Kidney (tissue), 14 donors: ENCODE measurements around the gene NCKAP5. TPM values are rescaled to one million over a fixed set of nuclear protein-coding genes. Genes with fewer than 3 reads are reported as not detected.

ENCODE experiments used
- DNase-seq, 5 donors: peaks; one replicate each; pipeline ENCODE4 v3.0.0-alpha.2; 2013 to 2020
- FAIRE-seq: peaks from 2 replicates; lab custom pipeline; 2012; peaks lifted over from hg19 to GRCh38; lab: Jason Lieb, UNC
- H3K27ac ChIP-seq, 2 donors: one replicate each; pipeline ENCODE4 v1.7.0; 2013; ENCODE audit warnings: low read depth in 2 of 2, low read length in 2 of 2, inconsistent platforms in 1 of 2
- H3K27me3 ChIP-seq: one replicate; pipeline ENCODE4 v1.7.1; 2013; ENCODE audit warnings: low read length, inconsistent platforms; ENCODE audit not compliant: control insufficient read depth, insufficient read depth
- H3K36me3 ChIP-seq, 3 donors: one replicate each; pipeline versions ENCODE4 v1.7.0 to v1.7.1; 2013; ENCODE audit warnings: low read length in 3 of 3, control low read depth in 1 of 3, inconsistent platforms in 1 of 3; ENCODE audit not compliant: insufficient read depth in 3 of 3, control insufficient read depth in 2 of 3
- H3K4me1 ChIP-seq, 3 donors: one replicate each; pipeline versions ENCODE4 v1.7.0 to v1.7.1; 2013; ENCODE audit warnings: low read length in 3 of 3, inconsistent platforms in 1 of 3, low read depth in 1 of 3; ENCODE audit not compliant: control insufficient read depth in 2 of 3, insufficient read depth in 2 of 3
- H3K4me3 ChIP-seq, 3 donors: one replicate each; pipeline versions ENCODE4 v1.7.0 to v1.8.1; 2013; ENCODE audit warnings: low read length in 3 of 3, control low read depth in 1 of 3, inconsistent platforms in 1 of 3
- H3K9ac ChIP-seq, 3 donors: one replicate each; pipeline versions ENCODE4 v1.7.0 to v1.7.1; 2013; ENCODE audit warnings: low read length in 3 of 3, control low read depth in 1 of 3, inconsistent platforms in 1 of 3
- H3K9me3 ChIP-seq, 3 donors: one replicate each; pipeline versions ENCODE4 v1.7.0 to v1.7.1; 2013; ENCODE audit warnings: low read length in 3 of 3, control low read depth in 1 of 3, inconsistent platforms in 1 of 3; ENCODE audit not compliant: control insufficient read depth in 2 of 3, insufficient read depth in 1 of 3
- intact Hi-C: fragments of 100-400 bp; cut with DNase I; formaldehyde crosslinking; loops from one replicate; pipeline ENCODE4 v1.11.1; 2022
- polyA plus RNA-seq: library from polyadenylated mRNA; stranded (reverse); fragments of 350-450 nt; fragmentation: Illumina TruSeq; extraction: RNeasy Lipid Tissue Mini Kit (QIAGEN cat#74804); gene quantifications from one replicate; pipeline ENCODE4 v1.2.3, GENCODE V29; 2014; ENCODE audit warnings: low read depth, low replicate concordance; ENCODE audit not compliant: insufficient read depth
- total RNA-seq: library from RNA; stranded (reverse); fragmentation: NEBNext Ultra II Directional; extraction: Animal tissue kit (Norgen Biotek cat#: 25700); gene quantifications from one replicate; pipeline ENCODE4 v1.2.1, GENCODE V29; 2021
- TF ChIP-seq, protein P1 (sequence below): IDR thresholded peaks from 3 replicates; pipeline ENCODE4 v1.5.1; 2012; ENCODE audit warnings: mild to moderate bottlenecking, moderate library complexity, borderline replicate concordance; ENCODE audit not compliant: insufficient read depth; ENCODE audit errors: extremely low read depth
- donor health status: control.
- donor health status: control.
- donor health status: control.
- donor health status: control.
- donor health status: control.
- donor health status: DM: yes; HTN: yes; CAD: no.
- donor health status: Normal renal cell carcinoma (clear cell type).

The NCKAP5 gene
- total and polyA plus RNA-seq, 2 donors from 2014 or later = 1.8 to 2.9 TPM

DNA sequence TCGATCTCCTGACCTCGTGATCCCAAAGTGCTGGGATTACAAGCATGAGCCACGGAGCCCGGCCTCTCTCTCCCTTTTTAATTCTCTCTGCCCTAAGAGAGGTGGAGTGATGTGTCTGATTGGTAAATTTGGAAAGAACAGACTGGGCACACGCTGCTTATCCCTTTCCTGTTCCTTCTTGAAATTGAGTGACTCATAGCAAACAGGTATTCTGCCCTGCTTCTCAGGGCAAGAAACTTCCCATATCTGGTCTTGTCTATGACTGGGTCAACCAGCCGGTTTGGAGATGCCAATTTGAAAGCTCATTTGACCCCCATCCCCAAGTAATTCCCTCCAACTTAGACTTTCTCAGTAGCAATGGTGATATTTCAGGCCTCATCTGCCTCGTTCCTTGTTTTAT is 913.3 kb downstream of the NCKAP5 start:
- Histone ChIP-seq H3K9ac (no peak overlapping the region), H3K4me1 (no peaks in the 10 kb centered on the region), H3K9me3 (no peaks in the 10 kb centered on the region), H3K27ac (no peak overlapping the region), H3K4me3 (no peak overlapping the region), H3K27me3 (no peaks in the 10 kb centered on the region), H3K36me3 (no peaks in the 10 kb centered on the region)
- FAIRE-seq (no peak), DNase-seq (no peak)
- intact Hi-C loops = no loop called here
- TF ChIP-seq, protein P1, sequence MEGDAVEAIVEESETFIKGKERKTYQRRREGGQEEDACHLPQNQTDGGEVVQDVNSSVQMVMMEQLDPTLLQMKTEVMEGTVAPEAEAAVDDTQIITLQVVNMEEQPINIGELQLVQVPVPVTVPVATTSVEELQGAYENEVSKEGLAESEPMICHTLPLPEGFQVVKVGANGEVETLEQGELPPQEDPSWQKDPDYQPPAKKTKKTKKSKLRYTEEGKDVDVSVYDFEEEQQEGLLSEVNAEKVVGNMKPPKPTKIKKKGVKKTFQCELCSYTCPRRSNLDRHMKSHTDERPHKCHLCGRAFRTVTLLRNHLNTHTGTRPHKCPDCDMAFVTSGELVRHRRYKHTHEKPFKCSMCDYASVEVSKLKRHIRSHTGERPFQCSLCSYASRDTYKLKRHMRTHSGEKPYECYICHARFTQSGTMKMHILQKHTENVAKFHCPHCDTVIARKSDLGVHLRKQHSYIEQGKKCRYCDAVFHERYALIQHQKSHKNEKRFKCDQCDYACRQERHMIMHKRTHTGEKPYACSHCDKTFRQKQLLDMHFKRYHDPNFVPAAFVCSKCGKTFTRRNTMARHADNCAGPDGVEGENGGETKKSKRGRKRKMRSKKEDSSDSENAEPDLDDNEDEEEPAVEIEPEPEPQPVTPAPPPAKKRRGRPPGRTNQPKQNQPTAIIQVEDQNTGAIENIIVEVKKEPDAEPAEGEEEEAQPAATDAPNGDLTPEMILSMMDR = no peak

DNA sequence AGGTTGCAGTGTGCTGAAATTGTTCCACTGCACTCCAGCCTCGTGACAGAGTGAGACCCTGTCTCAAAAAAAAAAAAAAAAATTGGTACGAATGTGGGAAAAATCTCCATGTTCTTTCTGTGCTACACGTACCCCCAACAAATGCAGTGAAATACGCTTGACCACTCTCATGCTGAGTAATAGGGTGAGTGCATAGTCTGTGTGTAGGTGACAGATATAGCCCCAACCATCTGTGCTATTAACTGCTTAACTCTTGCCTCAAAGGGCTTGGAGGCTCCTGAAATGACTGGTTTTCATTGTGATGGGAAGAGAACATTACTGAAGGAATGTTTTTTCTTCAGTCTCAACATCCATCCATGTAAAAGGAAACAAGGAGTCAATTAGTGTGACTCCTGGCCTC is 913.9 kb downstream of the NCKAP5 start:
- H3K9me3 ChIP-seq = no peaks in the 10 kb centered on the region
- DNase-seq = no peak

DNA sequence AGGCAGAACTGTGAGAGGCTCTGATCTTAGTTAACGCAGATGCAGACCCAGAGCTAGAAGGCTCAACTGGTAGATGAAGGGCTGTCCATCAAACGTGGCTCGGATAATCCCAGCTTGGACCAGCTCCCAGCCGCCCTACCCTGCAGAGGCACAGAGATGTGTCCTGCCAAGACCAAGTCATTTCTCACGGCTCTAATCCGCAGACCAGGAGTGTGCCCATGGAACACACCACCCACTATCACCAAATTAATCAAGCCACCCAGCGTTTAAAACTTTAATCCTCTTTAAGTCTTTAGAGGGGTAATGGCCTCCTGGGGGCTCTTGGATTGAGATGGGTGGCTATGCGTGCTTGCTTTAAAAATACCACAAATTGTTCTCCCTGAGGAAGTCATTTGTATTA is 915.8 kb downstream of the NCKAP5 start:
- Histone ChIP-seq H3K36me3 (no peaks in the 10 kb centered on the region), H3K9me3 (no peaks in the 10 kb centered on the region), H3K4me3 (no peak overlapping the region), H3K9ac (no peak overlapping the region), H3K27me3 (no peaks in the 10 kb centered on the region), H3K27ac (no peak overlapping the region), H3K4me1 (no peaks in the 10 kb centered on the region)
- FAIRE-seq (no peak), DNase-seq (no peak)
- TF ChIP-seq, protein P1 = no peak
- intact Hi-C loops = no loop called here

More for the DNA sequence above, 913.9 kb downstream of the NCKAP5 start:
- Histone ChIP-seq H3K27ac (no peak overlapping the region), H3K36me3 (no peaks in the 10 kb centered on the region), H3K27me3 (no peaks in the 10 kb centered on the region), H3K9ac (no peak overlapping the region), H3K4me3 (no peak overlapping the region), H3K4me1 (no peaks in the 10 kb centered on the region)
- no peak for FAIRE-seq
- intact Hi-C loops = no loop called here
- TF ChIP-seq, protein P1 = no peak
